Measurements from ENCODE around the gene IPO13.
A peak's percentile ranks its signal among the peaks of the same experiment; 100 is the strongest.

Gene IPO13

GRCh38 chr1:43975249-43975961 is 28.7 kb downstream of the IPO13 start:
- DNase-seq = no peak

- DNase-seq = no peak
Observed at GRCh38 chr1:43976045-43976444, 29.3 kb downstream of the IPO13 start.

GRCh38 chr1:43976890-43977289 is 30.1 kb downstream of the IPO13 start:
- no peak for DNase-seq

GRCh38 chr1:43977376-43978263 is 30.9 kb downstream of the IPO13 start:
- no peak for DNase-seq

- no peak for DNase-seq
Observed at GRCh38 chr1:43978264-43978550, 31.5 kb downstream of the IPO13 start.

- peak; percentile 39 for DNase-seq
Observed at GRCh38 chr1:43978551-43979260, 32.0 kb downstream of the IPO13 start, which contains the start of gene B4GALT2. Gene B4GALT2, plus strand, starts transcription at chr1:43979210. Its CDS starts 1,951 bp downstream, at chr1:43981161.

- no peak for DNase-seq
Observed at GRCh38 chr1:43979261-43979527, 32.4 kb downstream of the IPO13 start.

GRCh38 chr1:43979528-43980254 is 32.9 kb downstream of the IPO13 start:
- DNase-seq = peak; percentile 31

GRCh38 chr1:43980255-43981134 is 33.7 kb downstream of the IPO13 start:
- no peak for DNase-seq

GRCh38 chr1:43981135-43981491 is 34.4 kb downstream of the IPO13 start:
- no peak for DNase-seq

- no peak for DNase-seq
Observed at GRCh38 chr1:43981636-43982035, 34.9 kb downstream of the IPO13 start.

GRCh38 chr1:43982241-43982640 is 35.5 kb downstream of the IPO13 start:
- no peak for DNase-seq

- no peak for DNase-seq
Observed at GRCh38 chr1:43982808-43983207, 36.1 kb downstream of the IPO13 start.

- DNase-seq = no peak
Observed at GRCh38 chr1:43983253-43983899, 36.6 kb downstream of the IPO13 start.

- no peak for DNase-seq
Observed at GRCh38 chr1:43984855-43985254, 38.1 kb downstream of the IPO13 start.

GRCh38 chr1:43985984-43986595 is 39.3 kb downstream of the IPO13 start:
- no peak for DNase-seq

GRCh38 chr1:43986712-43987111 is 40.0 kb downstream of the IPO13 start:
- no peak for DNase-seq

- DNase-seq = no peak
Observed at GRCh38 chr1:43987159-43987902, 40.6 kb downstream of the IPO13 start.

- DNase-seq = no peak
Observed at GRCh38 chr1:43990271-43991199, 43.8 kb downstream of the IPO13 start.

- no peak for DNase-seq
Observed at GRCh38 chr1:43991200-43991475, 44.4 kb downstream of the IPO13 start.

Data from activated CD8-positive, alpha-beta memory T cell treated with anti-CD3 and anti-CD28 coated beads, Interleukin-2, amount 50 U/mL, for 4 hours (primary cell).